ENCODE data around the gene KPNB1.

Gene KPNB1

DNA sequence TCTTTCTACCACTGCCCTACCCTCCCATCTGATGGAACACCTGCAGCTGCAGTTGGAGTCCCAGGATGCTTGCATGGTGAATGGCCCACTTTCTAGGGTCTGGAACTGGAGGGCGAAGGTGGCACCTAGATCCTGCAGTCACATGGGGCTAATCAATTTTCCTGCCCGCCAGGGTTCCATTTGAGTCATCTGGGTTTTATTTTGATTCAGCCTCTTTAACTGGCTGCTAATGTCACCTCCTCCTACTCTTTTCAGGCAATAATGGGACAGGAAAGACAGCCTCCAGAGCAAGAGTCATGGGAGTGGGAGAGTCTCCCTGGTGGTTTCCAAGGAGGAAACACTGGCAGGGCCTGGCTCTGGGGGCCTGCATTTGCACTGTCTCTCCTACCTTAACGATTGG, 40.4 kb downstream of the KPNB1 start:
- POLR2A ChIA-PET = no interaction called here
- WGBS (ENCODE audit: insufficient coverage) = 100% methylated on average over 3 of the region's 3 CpGs
- CTCF ChIA-PET = interaction anchor here (0.9 to 1.2 kb wide), 2 partner anchors 17 to 26 kb away, joined by 3 to 5 read pairs; no protein-coding TSS in a partner anchor

DNA sequence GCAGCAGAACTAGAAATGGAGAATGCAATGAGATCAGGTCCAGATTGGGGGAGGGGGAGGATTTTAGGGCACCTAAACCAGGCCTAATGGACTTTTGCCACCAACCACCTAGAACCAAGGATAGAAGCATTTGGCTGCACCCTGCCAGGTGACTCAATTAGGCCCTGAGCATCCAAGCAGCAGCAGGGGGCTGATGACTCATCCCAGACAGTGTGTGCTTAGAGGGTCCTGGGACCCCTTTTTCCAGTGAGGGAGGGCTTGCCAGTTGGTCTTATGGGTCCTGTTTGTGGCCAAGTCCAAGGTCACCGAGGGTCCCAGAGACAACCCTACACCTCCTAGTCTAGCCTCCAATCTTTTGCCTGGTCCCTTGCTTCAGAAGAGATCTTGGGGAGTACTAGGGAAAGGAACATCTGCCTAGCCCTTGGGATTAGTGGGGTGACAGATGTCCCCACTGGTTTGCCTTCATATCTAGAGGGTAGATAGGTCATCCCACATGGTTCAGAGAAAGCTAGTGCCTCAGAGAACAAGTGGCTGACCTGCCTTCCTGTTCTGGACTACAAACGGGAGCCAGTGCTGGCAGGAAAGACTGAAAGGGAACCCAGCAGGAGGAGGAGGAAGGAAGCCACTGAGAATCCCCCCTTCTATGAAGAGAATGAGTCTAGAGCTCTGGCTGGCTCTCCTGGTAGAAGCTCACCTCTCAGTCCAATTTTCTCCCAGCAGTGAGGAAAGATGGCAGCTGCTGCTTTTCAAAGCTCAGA, 42.6 kb downstream of the KPNB1 start:
- H3K4me3 ChIP-seq (ENCODE audit: control insufficient read depth in 1 of 7, extremely low read depth in 1 of 7, insufficient read depth in 4 of 7, low read depth in 2 of 7, low read length in 6 of 7) = peak overlapping the region in 2 of 7 experiments; percentile 65 to 82
- ChIA-PET POLR2A (interaction anchor here (1.0 kb wide), 1 partner anchor 8 kb away, joined by 4 read pairs; no protein-coding TSS in a partner anchor), CTCF (interaction anchor here (0.7 to 2.2 kb wide), 8 partner anchors 11 to 98 kb away, joined by 3 to 17 read pairs (median 3); no protein-coding TSS in a partner anchor)
- no CpG with 5 or more reads among the region's 2 CpGs for WGBS (ENCODE audit: insufficient coverage)
- peaks cover 0 to 5% (median under 1%) of the 10 kb centered on the region in 4 experiments for H3K36me3 ChIP-seq (ENCODE audit: control insufficient read depth in 4 of 4, insufficient read depth in 4 of 4, low read length in 3 of 4)
- DNase-seq = peak in 1 of 3 donors; percentile 17
- no peaks in the 10 kb centered on the region for H3K27me3 ChIP-seq (replicated peaks in 2 of 5; ENCODE audit: control insufficient read depth in 4 of 5, insufficient read depth in 5 of 5, low read length in 4 of 5)
- peaks cover 8 to 51% (median 37%) of the 10 kb centered on the region in 4 experiments for H3K4me1 ChIP-seq (ENCODE audit: control extremely low read depth in 1 of 4, control insufficient read depth in 4 of 4, insufficient read depth in 4 of 4, low read length in 3 of 4)
- no peak overlapping the region for H3K27ac ChIP-seq (ENCODE audit: insufficient read depth in 1 of 2, low read depth in 1 of 2, low read length in 2 of 2, poor library complexity in 1 of 2, severe bottlenecking in 2 of 2)
- no peaks in the 10 kb centered on the region for H3K9me3 ChIP-seq (ENCODE audit: control extremely low read depth in 1 of 5, control insufficient read depth in 4 of 5, insufficient read depth in 2 of 5, low read depth in 1 of 5, low read length in 4 of 5)

More for the DNA sequence above, 40.4 kb downstream of the KPNB1 start:
- peaks cover 0 to 12% (median 2%) of the 10 kb centered on the region in 4 experiments for H3K36me3 ChIP-seq (ENCODE audit: control insufficient read depth in 4 of 4, insufficient read depth in 4 of 4, low read length in 3 of 4)
- H3K27ac ChIP-seq (ENCODE audit: insufficient read depth in 1 of 2, low read depth in 1 of 2, low read length in 2 of 2, poor library complexity in 1 of 2, severe bottlenecking in 2 of 2) = no peak overlapping the region
- H3K4me1 ChIP-seq (ENCODE audit: control extremely low read depth in 1 of 4, control insufficient read depth in 4 of 4, insufficient read depth in 4 of 4, low read length in 3 of 4) = peaks cover 8 to 29% (median 20%) of the 10 kb centered on the region in 4 experiments
- no peak overlapping the region for H3K4me3 ChIP-seq (ENCODE audit: control insufficient read depth in 1 of 7, extremely low read depth in 1 of 7, insufficient read depth in 4 of 7, low read depth in 2 of 7, low read length in 6 of 7)
- no peaks in the 10 kb centered on the region for H3K27me3 ChIP-seq (replicated peaks in 2 of 5; ENCODE audit: control insufficient read depth in 4 of 5, insufficient read depth in 5 of 5, low read length in 4 of 5)
- no peaks in the 10 kb centered on the region for H3K9me3 ChIP-seq (ENCODE audit: control extremely low read depth in 1 of 5, control insufficient read depth in 4 of 5, insufficient read depth in 2 of 5, low read depth in 1 of 5, low read length in 4 of 5)
- DNase-seq = no peak

DNA sequence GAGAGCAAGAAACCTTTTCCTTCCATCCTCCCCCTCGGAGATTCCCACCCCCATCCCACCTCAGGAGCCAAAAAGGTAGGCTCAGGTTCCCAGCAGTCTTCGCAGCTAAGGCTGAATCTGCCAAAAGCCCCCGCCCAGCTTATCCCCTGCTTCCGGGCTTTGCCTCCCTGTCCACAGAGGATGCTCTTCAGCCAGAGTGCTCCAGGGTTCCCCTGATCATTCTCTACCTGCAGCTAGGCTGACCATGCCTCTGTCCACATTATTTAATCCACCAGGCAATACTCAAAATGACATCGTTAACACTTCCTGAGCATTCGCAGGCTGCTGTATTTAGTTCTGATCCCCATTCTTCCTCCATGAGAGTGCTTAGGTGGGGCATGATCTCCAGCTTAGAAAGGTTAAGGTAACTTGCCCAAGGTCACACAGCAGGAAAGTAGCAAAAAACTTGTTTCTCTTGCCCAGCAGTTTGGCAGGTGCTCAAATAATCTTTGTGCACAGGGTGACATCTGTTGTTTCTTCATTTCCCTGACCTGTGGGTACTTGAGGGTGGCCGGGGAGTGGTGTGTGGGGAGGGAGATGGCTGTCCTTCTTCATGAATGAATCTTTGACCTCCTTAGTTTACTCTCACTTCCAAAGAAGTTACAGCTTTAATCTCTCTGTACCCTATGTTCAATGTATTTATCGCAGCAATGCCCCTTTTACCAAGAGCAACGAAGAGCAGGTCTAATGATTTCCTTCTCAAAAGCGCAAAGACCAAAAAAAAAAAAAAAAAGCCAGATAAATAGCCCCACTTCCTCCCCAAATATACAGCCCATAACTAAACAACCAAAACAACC, 43.4 kb downstream of the KPNB1 start:
- 18% methylated on average over 8 of the region's 10 CpGs for WGBS (ENCODE audit: insufficient coverage)
- Histone ChIP-seq H3K27me3 (replicated peaks in 2 of 5; ENCODE audit: control insufficient read depth in 4 of 5, insufficient read depth in 5 of 5, low read length in 4 of 5) (no peaks in the 10 kb centered on the region), H3K4me3 (ENCODE audit: control insufficient read depth in 1 of 7, extremely low read depth in 1 of 7, insufficient read depth in 4 of 7, low read depth in 2 of 7, low read length in 6 of 7) (peak overlapping the region; percentile 37 to 82 (median 65)), H3K9me3 (ENCODE audit: control extremely low read depth in 1 of 5, control insufficient read depth in 4 of 5, insufficient read depth in 2 of 5, low read depth in 1 of 5, low read length in 4 of 5) (no peaks in the 10 kb centered on the region), H3K4me1 (ENCODE audit: control extremely low read depth in 1 of 4, control insufficient read depth in 4 of 4, insufficient read depth in 4 of 4, low read length in 3 of 4) (peaks cover 8 to 47% (median 37%) of the 10 kb centered on the region in 4 experiments), H3K36me3 (ENCODE audit: control insufficient read depth in 4 of 4, insufficient read depth in 4 of 4, low read length in 3 of 4) (peaks cover 0 to 6% (median 1%) of the 10 kb centered on the region in 4 experiments), H3K27ac (ENCODE audit: insufficient read depth in 1 of 2, low read depth in 1 of 2, low read length in 2 of 2, poor library complexity in 1 of 2, severe bottlenecking in 2 of 2) (no peak overlapping the region)
- ChIA-PET POLR2A (interaction anchor here (0.5 to 1.0 kb wide), 2 partner anchors 9 to 12 kb away, joined by 3 to 4 read pairs; no protein-coding TSS in a partner anchor), CTCF (interaction anchor here (0.7 to 2.2 kb wide), 9 partner anchors 14 to 98 kb away, joined by 3 to 17 read pairs (median 3); no protein-coding TSS in a partner anchor)
- DNase-seq = no peak

- 1% methylated on average over 46 of the region's 87 CpGs for WGBS (ENCODE audit: insufficient coverage)
- CTCF ChIA-PET = interaction anchor here (0.6 to 8.7 kb wide), 9 partner anchors 10 to 49 kb away, joined by 3 to 102 read pairs (median 3); no protein-coding TSS in a partner anchor
- H3K36me3 ChIP-seq (ENCODE audit: control insufficient read depth in 4 of 4, insufficient read depth in 4 of 4, low read length in 3 of 4) = peaks cover 0 to 6% (median 2%) of the 10 kb centered on the region in 4 experiments
- no peaks in the 10 kb centered on the region for H3K9me3 ChIP-seq (ENCODE audit: control extremely low read depth in 1 of 5, control insufficient read depth in 4 of 5, insufficient read depth in 2 of 5, low read depth in 1 of 5, low read length in 4 of 5)
- peak; percentile 71 to 92 (median 86) for DNase-seq
- peak within 1 kb of the TSS in 1 of 2 experiments; percentile 60 for H3K27ac ChIP-seq (ENCODE audit: insufficient read depth in 1 of 2, low read depth in 1 of 2, low read length in 2 of 2, poor library complexity in 1 of 2, severe bottlenecking in 2 of 2)
- H3K4me3 ChIP-seq (ENCODE audit: control insufficient read depth in 1 of 7, extremely low read depth in 1 of 7, insufficient read depth in 4 of 7, low read depth in 2 of 7, low read length in 6 of 7) = peak within 1 kb of the TSS; percentile 58 to 82 (median 65)
- POLR2A ChIA-PET = interaction anchor here (0.5 to 1.0 kb wide), 2 partner anchors 10 to 13 kb away, joined by 3 to 4 read pairs; no protein-coding TSS in a partner anchor
- peaks cover 8 to 47% (median 39%) of the 10 kb centered on the region in 4 experiments for H3K4me1 ChIP-seq (ENCODE audit: control extremely low read depth in 1 of 4, control insufficient read depth in 4 of 4, insufficient read depth in 4 of 4, low read length in 3 of 4)
- no peaks in the 10 kb centered on the region for H3K27me3 ChIP-seq (replicated peaks in 2 of 5; ENCODE audit: control insufficient read depth in 4 of 5, insufficient read depth in 5 of 5, low read length in 4 of 5)
Observed at GRCh38 chr17:47693731-47694580, 44.2 kb downstream of the KPNB1 start, which contains the start of gene TBKBP1. Gene TBKBP1 (plus strand): TSS chr17:47694161. CDS start chr17:47696113, 1,952 bp downstream.

GRCh38 chr17:47694581-47695428, 45.1 kb downstream of the KPNB1 start:
- no peaks in the 10 kb centered on the region for H3K9me3 ChIP-seq (ENCODE audit: control extremely low read depth in 1 of 5, control insufficient read depth in 4 of 5, insufficient read depth in 2 of 5, low read depth in 1 of 5, low read length in 4 of 5)
- POLR2A ChIA-PET = interaction anchor here (1.5 kb wide), 1 partner anchor 38 kb away, joined by 4 read pairs; the partner anchor contains the start of gene TBX21
- H3K4me3 ChIP-seq (ENCODE audit: control insufficient read depth in 1 of 7, extremely low read depth in 1 of 7, insufficient read depth in 4 of 7, low read depth in 2 of 7, low read length in 6 of 7) = peak overlapping the region; percentile 51 to 82 (median 65)
- H3K27ac ChIP-seq (ENCODE audit: insufficient read depth in 1 of 2, low read depth in 1 of 2, low read length in 2 of 2, poor library complexity in 1 of 2, severe bottlenecking in 2 of 2) = peak overlapping the region in 1 of 2 experiments; percentile 60
- CTCF ChIA-PET = interaction anchor here (0.6 to 8.7 kb wide), 8 partner anchors 9 to 48 kb away, joined by 3 to 118 read pairs (median 4); no protein-coding TSS in a partner anchor
- DNase-seq = peak; percentile 36 to 83 (median 73)
- no peaks in the 10 kb centered on the region for H3K27me3 ChIP-seq (replicated peaks in 2 of 5; ENCODE audit: control insufficient read depth in 4 of 5, insufficient read depth in 5 of 5, low read length in 4 of 5)
- H3K4me1 ChIP-seq (ENCODE audit: control extremely low read depth in 1 of 4, control insufficient read depth in 4 of 4, insufficient read depth in 4 of 4, low read length in 3 of 4) = peaks cover 8 to 47% (median 39%) of the 10 kb centered on the region in 4 experiments
- WGBS (ENCODE audit: insufficient coverage) = under 1% methylated on average over 43 of the region's 65 CpGs
- peaks cover 0 to 9% (median 2%) of the 10 kb centered on the region in 4 experiments for H3K36me3 ChIP-seq (ENCODE audit: control insufficient read depth in 4 of 4, insufficient read depth in 4 of 4, low read length in 3 of 4)

All from common myeloid progenitor, CD34-positive (primary cell).